ENCODE data around the gene PLD3. TPM values are rescaled to one million over a fixed set of nuclear protein-coding genes. Genes with fewer than 3 reads are reported as not detected.
"Not testable (repeated sequence)": the region's sequence is repeated elsewhere in the genome, so short reads cannot be mapped to it uniquely, and the experiment has no call there.

The PLD3 gene
- polyA plus RNA-seq, 3 donors, result 194 to 276 (median 275) TPM

GRCh38 chr19:40393894-40394815 is 45.7 kb downstream of the PLD3 start:
- DNase-seq (ENCODE audit: extremely low read depth in 1 of 11, low read depth in 9 of 11, low spot score in 4 of 11), result no peak

DNA sequence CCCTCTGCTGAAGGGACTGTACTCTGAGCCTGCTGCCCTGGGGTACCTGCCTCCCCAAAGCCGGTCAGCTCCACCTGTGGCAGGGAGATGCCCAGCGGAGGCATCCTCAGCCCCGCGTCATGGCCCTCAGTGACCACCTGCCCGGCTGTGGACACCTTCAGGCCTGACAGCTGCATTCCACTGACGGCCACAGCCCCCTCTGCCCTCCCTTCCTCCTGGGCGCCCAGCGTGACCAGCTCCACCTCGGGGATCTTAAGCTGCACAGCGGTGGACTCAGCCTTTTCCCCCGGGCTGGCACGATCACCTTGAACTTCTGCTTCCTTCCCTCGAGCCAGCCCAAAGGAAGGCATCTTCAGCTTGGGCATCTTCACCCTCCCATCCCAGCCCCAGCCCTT is 46.3 kb downstream of the PLD3 start:
- no peak for DNase-seq (ENCODE audit: extremely low read depth in 1 of 11, low read depth in 9 of 11, low spot score in 4 of 11)

- DNase-seq (ENCODE audit: extremely low read depth in 1 of 11, low read depth in 9 of 11, low spot score in 4 of 11), result no peak
Observed at GRCh38 chr19:40395956-40396355, 47.5 kb downstream of the PLD3 start.

- DNase-seq (ENCODE audit: extremely low read depth in 1 of 11, low read depth in 9 of 11, low spot score in 4 of 11), result no peak
Observed at GRCh38 chr19:40396886-40397567, 48.5 kb downstream of the PLD3 start.

DNA sequence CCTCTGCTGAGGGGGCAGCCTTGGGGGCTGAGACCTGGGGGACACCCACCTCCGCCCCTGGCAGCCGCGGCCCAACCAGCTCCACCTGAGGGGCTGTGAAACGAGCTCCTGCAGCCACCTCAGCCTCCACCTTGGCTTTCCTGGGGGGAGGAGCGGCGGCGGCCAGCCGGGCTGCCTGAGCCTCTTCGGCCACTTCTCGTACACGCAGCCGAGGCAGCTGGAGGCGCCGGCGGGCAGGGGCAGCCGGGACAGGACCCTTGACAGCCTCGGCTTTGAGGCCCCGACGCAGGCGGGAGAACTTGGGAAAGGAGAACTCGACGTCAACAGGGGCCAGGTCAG is 49.0 kb downstream of the PLD3 start:
- no peak for DNase-seq (ENCODE audit: extremely low read depth in 1 of 11, low read depth in 9 of 11, low spot score in 4 of 11)

DNA sequence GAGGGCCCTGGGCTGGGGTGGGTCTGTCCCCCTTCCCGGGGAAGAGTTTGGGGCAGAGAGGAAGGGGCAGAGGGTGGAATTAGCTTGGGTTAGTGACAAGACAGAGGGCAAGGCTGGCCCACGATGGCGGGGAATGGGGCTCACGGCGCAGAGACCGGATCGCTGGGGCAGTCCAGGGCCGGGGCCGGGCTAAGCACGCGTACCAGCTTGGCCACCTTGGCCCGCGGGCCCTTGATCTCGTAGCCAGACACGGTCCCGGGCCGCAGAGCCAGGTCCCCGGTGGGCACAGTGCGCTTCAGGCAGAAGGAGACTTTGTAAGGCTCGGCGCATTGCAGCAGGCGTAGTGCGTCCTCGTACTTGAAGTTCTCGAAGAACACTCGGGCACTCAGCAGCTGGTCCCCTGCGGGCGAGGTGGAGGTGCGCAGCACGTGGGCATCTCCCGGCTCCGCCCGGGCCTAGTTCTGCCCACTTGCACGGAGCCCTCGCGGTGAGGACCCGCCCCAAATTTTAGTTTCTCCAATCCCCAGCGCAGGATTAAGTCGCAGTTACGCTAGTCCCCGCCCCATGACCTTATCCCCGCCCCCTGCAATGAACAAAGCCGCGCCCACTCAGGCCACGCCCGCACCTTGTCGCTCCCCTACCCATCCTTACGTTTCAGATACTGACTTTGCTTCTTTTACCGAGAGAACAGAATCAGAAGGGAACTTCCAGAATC is 50.1 kb downstream of the PLD3 start:
- DNase-seq (ENCODE audit: extremely low read depth in 1 of 11, low read depth in 9 of 11, low spot score in 4 of 11), result peak in 3 of 11 donors; percentile 41 to 55 (median 50)

GRCh38 chr19:40400559-40400958 is 52.1 kb downstream of the PLD3 start:
- no peak for DNase-seq (ENCODE audit: extremely low read depth in 1 of 11, low read depth in 9 of 11, low spot score in 4 of 11)

GRCh38 chr19:40403262-40403984 is 54.9 kb downstream of the PLD3 start:
- DNase-seq (ENCODE audit: extremely low read depth in 1 of 11, low read depth in 9 of 11, low spot score in 4 of 11), result peak in 8 of 11 donors; percentile 63 to 86 (median 79)

- no peak for DNase-seq (ENCODE audit: extremely low read depth in 1 of 11, low read depth in 9 of 11, low spot score in 4 of 11)
Observed at GRCh38 chr19:40407714-40408597, 59.5 kb downstream of the PLD3 start.

- not testable (repeated sequence) for DNase-seq (ENCODE audit: extremely low read depth in 1 of 11, low read depth in 9 of 11, low spot score in 4 of 11)
Observed at GRCh38 chr19:40408598-40408925, 60.1 kb downstream of the PLD3 start.

GRCh38 chr19:40410030-40410389 is 61.5 kb downstream of the PLD3 start:
- DNase-seq (ENCODE audit: extremely low read depth in 1 of 11, low read depth in 9 of 11, low spot score in 4 of 11), result no peak

DNA sequence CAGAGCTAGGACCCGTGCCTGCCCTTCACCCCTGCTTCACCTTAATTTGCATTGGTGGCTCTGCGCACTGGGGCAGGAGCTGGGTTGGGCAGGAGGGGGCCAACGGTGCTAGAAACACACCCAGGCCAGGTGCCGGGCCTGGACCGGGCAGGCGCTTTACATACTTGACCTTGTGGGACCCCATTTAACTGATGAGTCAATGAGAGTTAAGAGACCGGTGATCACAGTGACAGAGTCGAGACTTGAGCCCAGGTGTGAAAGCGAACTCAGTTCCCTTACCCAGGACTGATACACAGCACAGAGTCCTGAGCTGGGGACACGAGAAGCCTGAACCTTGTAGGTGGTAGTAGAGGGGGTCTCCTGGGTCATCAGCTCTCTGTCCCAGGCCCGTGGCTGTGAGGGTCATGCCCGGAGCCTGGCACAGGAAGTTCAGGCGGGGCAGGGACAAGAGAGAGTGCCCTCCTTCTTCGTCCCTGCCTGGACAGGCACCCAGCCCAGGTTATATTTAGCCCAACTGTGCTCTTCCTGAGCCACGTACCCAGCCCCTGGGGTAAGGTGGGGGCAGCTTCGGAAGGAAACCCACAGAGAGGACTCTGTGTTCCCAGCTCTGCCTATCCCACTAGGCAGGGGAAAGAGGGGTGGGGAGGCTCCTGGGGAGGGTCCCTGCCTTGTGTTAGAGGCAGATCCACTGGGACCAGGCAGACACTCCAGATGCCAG is 62.8 kb downstream of the PLD3 start:
- no peak for DNase-seq (ENCODE audit: extremely low read depth in 1 of 11, low read depth in 9 of 11, low spot score in 4 of 11)

- DNase-seq (ENCODE audit: extremely low read depth in 1 of 11, low read depth in 9 of 11, low spot score in 4 of 11), result no peak
Observed at GRCh38 chr19:40411958-40412499, 63.5 kb downstream of the PLD3 start.

DNA sequence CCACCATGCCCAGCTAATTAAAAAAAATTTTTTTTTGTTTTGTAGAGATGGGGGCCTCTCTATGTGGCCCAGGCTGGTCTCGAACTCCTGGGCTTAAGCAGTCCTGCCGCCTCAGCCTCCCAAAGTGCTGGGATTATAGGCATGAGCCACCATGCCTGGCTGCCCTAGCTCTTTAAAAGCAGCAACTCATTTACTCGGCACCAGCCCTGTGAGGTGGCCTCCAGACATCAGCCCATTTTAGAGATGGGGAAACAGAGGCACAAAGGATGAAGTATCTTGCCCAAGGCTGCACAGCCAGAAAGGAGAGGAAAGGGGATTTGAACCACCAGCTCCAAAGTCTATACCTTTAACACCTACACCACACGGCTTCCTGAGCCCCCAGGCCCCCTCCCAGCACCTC is 64.4 kb downstream of the PLD3 start:
- DNase-seq (ENCODE audit: extremely low read depth in 1 of 11, low read depth in 9 of 11, low spot score in 4 of 11), result no peak

DNA sequence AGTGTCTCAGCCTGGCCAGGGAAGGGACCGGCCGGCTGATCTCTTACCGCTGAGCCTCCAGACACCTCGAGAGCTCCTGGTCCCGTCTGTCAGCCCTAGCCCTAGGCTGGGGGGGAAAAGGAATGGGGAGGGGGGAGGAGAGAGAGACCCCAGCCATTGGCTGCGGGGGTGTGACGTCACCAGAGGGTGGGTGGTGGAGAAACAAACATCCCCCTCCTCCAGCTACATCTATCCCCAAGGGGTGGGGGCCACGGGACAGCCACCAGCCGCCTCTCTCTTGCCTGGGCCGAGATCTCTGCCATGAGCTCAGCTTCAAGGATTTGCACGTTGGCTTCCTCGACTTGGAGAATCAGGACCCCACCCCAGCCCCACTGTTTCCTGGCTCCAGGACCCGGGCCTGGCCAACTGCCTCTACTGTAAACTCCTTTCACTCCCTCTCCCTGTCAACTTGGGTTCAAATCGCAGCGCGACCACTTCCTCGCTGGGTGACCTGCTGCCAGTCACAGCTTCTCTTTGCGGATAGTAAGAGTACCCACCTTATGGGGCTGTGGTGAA is 64.9 kb downstream of the PLD3 start, which contains the start of gene PRX:
TSS of gene PRX (minus strand) at position 88 of the 555 bp plus-strand sequence. CDS start 5,446 bp downstream, outside the sequence.
- DNase-seq (ENCODE audit: extremely low read depth in 1 of 11, low read depth in 9 of 11, low spot score in 4 of 11), result no peak

DNA sequence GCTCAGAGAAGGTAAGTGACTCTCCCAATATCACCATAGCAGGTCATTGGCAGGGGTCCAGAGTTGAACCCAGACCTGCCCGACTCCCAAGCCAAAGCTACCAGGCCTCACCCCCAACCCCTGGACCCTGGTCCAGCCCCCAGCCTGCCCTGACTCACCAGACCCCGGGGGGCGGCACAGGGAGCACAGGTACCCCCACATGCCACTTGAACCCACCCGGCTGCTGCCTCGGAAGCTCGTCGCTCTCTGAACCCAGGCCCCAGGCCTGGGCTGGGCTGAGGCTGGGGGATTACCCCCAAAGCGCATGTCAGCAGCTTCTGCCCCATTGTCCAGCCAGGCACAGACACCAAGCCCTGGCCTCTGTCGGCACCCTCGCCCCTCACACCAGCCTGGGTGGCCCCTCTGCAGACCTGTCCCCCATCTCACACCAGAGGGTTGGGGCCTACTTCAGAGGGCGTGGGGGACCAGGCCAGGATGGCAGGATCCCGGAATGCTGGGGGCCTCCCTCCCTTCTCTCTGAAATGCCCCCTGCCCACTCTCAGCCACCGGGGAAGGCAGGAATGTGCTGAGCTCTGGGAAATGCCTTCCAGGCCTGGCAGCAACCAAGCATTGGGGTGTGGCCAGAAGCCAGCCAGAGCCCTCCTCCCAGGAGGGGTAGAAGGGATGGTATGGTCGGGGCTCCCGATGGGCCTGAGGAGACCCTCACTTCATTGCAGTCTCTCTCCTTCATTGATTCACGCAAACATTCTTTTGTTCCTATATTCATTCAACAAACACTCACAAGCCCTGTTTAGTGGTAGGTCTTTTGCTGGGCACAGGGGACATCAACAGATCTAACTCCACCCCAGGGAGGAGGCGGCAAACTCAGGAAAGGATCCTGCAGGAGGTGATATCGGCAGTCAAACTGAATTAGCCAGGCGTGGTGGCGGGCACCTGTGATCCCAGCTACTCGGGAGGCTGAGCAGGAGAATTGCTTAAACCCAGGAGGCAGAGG is 66.3 kb downstream of the PLD3 start:
- DNase-seq (ENCODE audit: extremely low read depth in 1 of 11, low read depth in 9 of 11, low spot score in 4 of 11), result no peak

Measured in renal cortex interstitium (tissue), 11 donors.